Testis (tissue), 2 donors: Measurements from ENCODE around the gene PCDHGA7.

Source experiments
- POLR2A ChIP-seq: fragments of 450-650 bp; IDR thresholded peaks from one replicate; pipeline ENCODE4 v1.6.1; 2017; ENCODE audit warnings: antibody characterized with exemption, mild to moderate bottlenecking, moderate library complexity
- TF ChIP-seq, protein P1 (sequence below), 3 experiments: fragments of 450-650 bp in 2 of 3; fragments of 200-600 bp in 1 of 3; sonication (generic) in 1 of 3; IDR thresholded peaks; one replicate each; pipeline ENCODE4 v1.5.1; 2016 to 2019; ENCODE audit warnings: antibody characterized with exemption in 3 of 3, mild to moderate bottlenecking in 2 of 3, moderate library complexity in 1 of 3

- TF ChIP-seq, protein P1, sequence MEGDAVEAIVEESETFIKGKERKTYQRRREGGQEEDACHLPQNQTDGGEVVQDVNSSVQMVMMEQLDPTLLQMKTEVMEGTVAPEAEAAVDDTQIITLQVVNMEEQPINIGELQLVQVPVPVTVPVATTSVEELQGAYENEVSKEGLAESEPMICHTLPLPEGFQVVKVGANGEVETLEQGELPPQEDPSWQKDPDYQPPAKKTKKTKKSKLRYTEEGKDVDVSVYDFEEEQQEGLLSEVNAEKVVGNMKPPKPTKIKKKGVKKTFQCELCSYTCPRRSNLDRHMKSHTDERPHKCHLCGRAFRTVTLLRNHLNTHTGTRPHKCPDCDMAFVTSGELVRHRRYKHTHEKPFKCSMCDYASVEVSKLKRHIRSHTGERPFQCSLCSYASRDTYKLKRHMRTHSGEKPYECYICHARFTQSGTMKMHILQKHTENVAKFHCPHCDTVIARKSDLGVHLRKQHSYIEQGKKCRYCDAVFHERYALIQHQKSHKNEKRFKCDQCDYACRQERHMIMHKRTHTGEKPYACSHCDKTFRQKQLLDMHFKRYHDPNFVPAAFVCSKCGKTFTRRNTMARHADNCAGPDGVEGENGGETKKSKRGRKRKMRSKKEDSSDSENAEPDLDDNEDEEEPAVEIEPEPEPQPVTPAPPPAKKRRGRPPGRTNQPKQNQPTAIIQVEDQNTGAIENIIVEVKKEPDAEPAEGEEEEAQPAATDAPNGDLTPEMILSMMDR (IDR thresholded peaks at IDR 0.05): peak; percentile 17 to 51 (median 23)
- TF ChIP-seq POLR2A: no peak
These were observed 38.4 kb downstream of the PCDHGA7 start, which contains the start of gene PCDHGA11 for GRCh38 chr5:141420855-141421488.
